B cell (primary cell): Measurements from ENCODE around the gene GNGT1. TPM values are rescaled to one million over a fixed set of nuclear protein-coding genes. Genes with fewer than 3 reads are reported as not detected.
A peak's percentile ranks its signal among the peaks of the same experiment; 100 is the strongest.

Experiments
- ATAC-seq: fragments of 200-7000 bp; cut with Tn5 transposase; one replicate; pipeline ENCODE4 v1.10.0; 2021; ENCODE audit warnings: low read depth, mild to moderate bottlenecking, moderate number of reproducible peaks, moderate library complexity
- CTCF ChIA-PET: fragments of 350-600 bp; sonication (Branson Sonifier 250); formaldehyde crosslinking; loops from one replicate; lab custom pipeline; 2021; ENCODE audit warnings: antibody characterized with exemption, inconsistent platforms; lab: Charles Lee
- POLR2A ChIA-PET: fragments of 350-600 bp; sonication (Branson Sonifier 250); formaldehyde crosslinking; loops from one replicate; lab custom pipeline; 2021; ENCODE audit warnings: antibody characterized with exemption; lab: Charles Lee
- DNase-seq: peaks from one replicate; pipeline ENCODE4 v3.0.0; 2013
- H2AFZ ChIP-seq: 2 replicates; pipeline ENCODE4 v1.6.1; 2012; ENCODE audit warnings: mild to moderate bottlenecking, low read depth, low read length; ENCODE audit not compliant: insufficient read depth, poor library complexity, severe bottlenecking
- H3K27ac ChIP-seq, 2 donors: 1 replicate in 1 of 2; 2 replicates in 1 of 2; pipeline ENCODE4 v1.5.1; 2012 to 2013; ENCODE audit warnings: low read length in 2 of 2, mild to moderate bottlenecking in 2 of 2, moderate library complexity in 1 of 2
- H3K27me3 ChIP-seq, 4 experiments: fragments of 200-600 bp in 1 of 4; sonication (generic) in 1 of 4; replicated peaks in 1 of 4; 1 replicate in 2 of 4; 2 replicates in 2 of 4; pipeline versions ENCODE4 v1.6.1 to v1.7.0; 2013 to 2016; ENCODE audit warnings: low read length in 3 of 4, mild to moderate bottlenecking in 2 of 4, mixed read lengths in 1 of 4, moderate library complexity in 1 of 4; ENCODE audit not compliant: insufficient read depth in 4 of 4, control insufficient read depth in 3 of 4; ENCODE audit errors: control extremely low read depth in 1 of 4
- H3K36me3 ChIP-seq, 2 experiments: replicated peaks in 1 of 2; 1 replicate in 1 of 2; 2 replicates in 1 of 2; pipeline versions ENCODE4 v1.6.1 to v1.7.1; 2013; ENCODE audit warnings: low read length in 1 of 2; ENCODE audit not compliant: insufficient read depth in 2 of 2, control insufficient read depth in 1 of 2; ENCODE audit errors: control extremely low read depth in 1 of 2, extremely low read depth in 1 of 2
- H3K4me1 ChIP-seq, 2 donors: fragments of 200-600 bp in 1 of 2; sonication (generic) in 1 of 2; 1 replicate in 1 of 2; 2 replicates in 1 of 2; pipeline versions ENCODE4 v1.5.1 to v1.6.1; 2013 to 2017; ENCODE audit warnings: low read length in 2 of 2; ENCODE audit not compliant: control insufficient read depth in 2 of 2, insufficient read depth in 2 of 2
- H3K4me2 ChIP-seq: replicated peaks from 2 replicates; pipeline ENCODE3; 2012; ENCODE audit warnings: mild to moderate bottlenecking, low read depth, low read length; ENCODE audit not compliant: poor library complexity, severe bottlenecking
- H3K4me3 ChIP-seq, 5 experiments: fragments of 200-600 bp in 1 of 5; sonication (generic) in 1 of 5; 1 replicate in 3 of 5; 2 replicates in 2 of 5; pipeline versions ENCODE4 v1.5.1 to v1.7.0; 2011 to 2016; ENCODE audit warnings: low read length in 4 of 5, mild to moderate bottlenecking in 4 of 5, low read depth in 2 of 5, control low read depth in 1 of 5, moderate library complexity in 1 of 5; ENCODE audit not compliant: insufficient read depth in 1 of 5; ENCODE audit errors: control extremely low read depth in 1 of 5, extremely low read depth in 1 of 5
- H3K79me2 ChIP-seq: fragments of 200-600 bp; sonication (generic); one replicate; pipeline ENCODE4 v1.6.0; 2016; ENCODE audit warnings: low read length; ENCODE audit not compliant: control insufficient read depth, insufficient read depth
- H3K9ac ChIP-seq: fragments of 200-600 bp; sonication (generic); 2 replicates; pipeline ENCODE4 v1.6.1; 2017; ENCODE audit warnings: mild to moderate bottlenecking, low read length, moderate library complexity
- H3K9me3 ChIP-seq, 3 donors: one replicate each; pipeline versions ENCODE4 v1.6.1 to v1.7.1; 2013; ENCODE audit warnings: low read length in 2 of 3; ENCODE audit not compliant: control insufficient read depth in 2 of 3, insufficient read depth in 1 of 3; ENCODE audit errors: control extremely low read depth in 1 of 3
- H4K20me1 ChIP-seq: 2 replicates; pipeline ENCODE4 v1.6.0; 2012; ENCODE audit warnings: mild to moderate bottlenecking, low read length; ENCODE audit not compliant: insufficient read depth, control insufficient read depth, poor library complexity, severe bottlenecking
- H3K27ac Mint-ChIP-seq: one replicate; pipeline ENCODE4 v1.8.0; 2021; ENCODE audit warnings: mixed read lengths
- H3K27me3 Mint-ChIP-seq: one replicate; pipeline ENCODE4 v1.8.0; 2021; ENCODE audit warnings: mixed read lengths
- H3K4me1 Mint-ChIP-seq: one replicate; pipeline ENCODE4 v1.8.0; 2021; ENCODE audit warnings: mixed read lengths
- H3K4me3 Mint-ChIP-seq: one replicate; pipeline ENCODE4 v1.8.0; 2021; ENCODE audit warnings: mixed read lengths
- H3K9me3 Mint-ChIP-seq: one replicate; pipeline ENCODE4 v1.8.0; 2022; ENCODE audit warnings: mixed read lengths; ENCODE audit not compliant: insufficient read depth
- CTCF ChIP-seq: fragments of 200-600 bp; IDR thresholded peaks from one replicate; pipeline ENCODE4 v1.8.0; 2022; ENCODE audit warnings: antibody characterized with exemption, mild to moderate bottlenecking
- EZH2 ChIP-seq: IDR thresholded peaks from 2 replicates; pipeline ENCODE4 v1.6.1; 2012; ENCODE audit warnings: borderline replicate concordance, low read depth, mild to moderate bottlenecking, moderate library complexity, low read length; ENCODE audit not compliant: insufficient read depth, poor library complexity, severe bottlenecking
- WGBS: methylation state at CpG from one replicate; pipeline ENCODE4 v1.1.5; 2013; ENCODE audit warnings: missing lambda C conversion rate; ENCODE audit not compliant: insufficient coverage; 5-methylcytosine and 5-hydroxymethylcytosine counted together
- intact Hi-C: fragments of 100-400 bp; cut with micrococcal nuclease; formaldehyde crosslinking; loops from one replicate; pipeline ENCODE4 v1.10.0; 2022
- polyA plus RNA-seq: library from polyadenylated mRNA; depleted of rRNA; stranded (reverse); fragments of >200 nt; gene quantifications from 2 replicates; pipeline ENCODE4 v1.2.3, GENCODE V29; 2012
- total RNA-seq, 2 donors: library from RNA; stranded (reverse); fragments of 120-200 nt in 1 of 2; gene quantifications; 1 replicate in 1 of 2; 2 replicates in 1 of 2; pipeline versions ENCODE4 v1.2.3 to v1.2.4, GENCODE V29; 2013 to 2022

The GNGT1 gene
- total and polyA plus RNA-seq, 2 donors (not counting 1 experiment from before 2014, with no cell fraction given) = not detected

- H3K9me3 Mint-ChIP-seq = no peaks in the 10 kb centered on the region
- TF ChIP-seq EZH2 = no peak
- no peak for TF ChIP-seq CTCF
- Histone ChIP-seq H3K9ac (no peak overlapping the region), H3K4me3 (no peak overlapping the region), H3K27ac (no peak overlapping the region), H3K4me2 (no peak overlapping the region), H3K4me1 (no peaks in the 10 kb centered on the region), H3K79me2 (no peaks in the 10 kb centered on the region), H4K20me1 (no peaks in the 10 kb centered on the region), H3K9me3 (no peaks in the 10 kb centered on the region), H3K36me3 (no peaks in the 10 kb centered on the region), H3K27me3 (no peaks in the 10 kb centered on the region), H2AFZ (no peak overlapping the region)
- no peak overlapping the region for H3K4me3 Mint-ChIP-seq
- DNase-seq = no peak
- no peak for ATAC-seq
- CTCF ChIA-PET = no interaction called here
- peaks cover 13% of the 10 kb centered on the region for H3K27me3 Mint-ChIP-seq
- no peaks in the 10 kb centered on the region for H3K4me1 Mint-ChIP-seq
- H3K27ac Mint-ChIP-seq = no peak overlapping the region
- POLR2A ChIA-PET = no interaction called here
- no CpG with 5 or more reads among the region's 1 CpG for WGBS
- intact Hi-C loops = no loop called here
Measured at GRCh38 chr7:93860261-93860660, 46.1 kb upstream of the GNGT1 start.

- POLR2A ChIA-PET = no interaction called here
Measured at GRCh38 chr7:93861325-93861949, 44.9 kb upstream of the GNGT1 start.

More at GRCh38 chr7:93861325-93861949, 44.9 kb upstream of the GNGT1 start:
- no peak for ATAC-seq
- Mint-ChIP-seq H3K27me3 (peaks cover 7% of the 10 kb centered on the region), H3K27ac (no peak overlapping the region), H3K4me1 (no peaks in the 10 kb centered on the region), H3K4me3 (no peak overlapping the region), H3K9me3 (no peaks in the 10 kb centered on the region)
- Histone ChIP-seq H2AFZ (no peak overlapping the region), H3K4me1 (no peaks in the 10 kb centered on the region), H3K79me2 (no peaks in the 10 kb centered on the region), H3K9ac (no peak overlapping the region), H3K9me3 (no peaks in the 10 kb centered on the region), H4K20me1 (no peaks in the 10 kb centered on the region), H3K4me3 (no peak overlapping the region), H3K27me3 (no peaks in the 10 kb centered on the region), H3K4me2 (no peak overlapping the region), H3K27ac (no peak overlapping the region), H3K36me3 (no peaks in the 10 kb centered on the region)
- CTCF ChIA-PET = no interaction called here
- intact Hi-C loops = no loop called here
- DNase-seq = no peak
- TF ChIP-seq CTCF = peak; percentile 48
- TF ChIP-seq EZH2 = no peak
- no CpG with 5 or more reads among the region's 4 CpGs for WGBS
